ENCODE data around the gene PARVB.

The PARVB gene

DNA sequence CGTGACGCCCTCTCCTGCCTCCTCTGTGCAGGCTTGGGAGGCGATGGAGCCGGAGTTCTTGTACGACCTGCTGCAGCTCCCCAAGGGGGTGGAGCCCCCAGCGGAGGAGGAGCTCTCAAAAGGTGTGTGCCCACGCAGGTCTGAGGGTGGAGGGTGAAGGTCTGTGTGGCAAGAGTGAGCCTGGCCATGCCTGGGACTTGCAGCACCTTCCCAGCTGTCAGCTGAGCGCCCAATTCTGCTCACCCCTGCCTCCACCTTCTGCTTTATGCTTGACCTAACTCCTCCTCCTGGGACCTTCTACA lies 159.1 kb downstream of the PARVB start:
- H3K4me3 ChIP-seq (ENCODE audit: low read depth, low read length): no peak overlapping the region

DNA sequence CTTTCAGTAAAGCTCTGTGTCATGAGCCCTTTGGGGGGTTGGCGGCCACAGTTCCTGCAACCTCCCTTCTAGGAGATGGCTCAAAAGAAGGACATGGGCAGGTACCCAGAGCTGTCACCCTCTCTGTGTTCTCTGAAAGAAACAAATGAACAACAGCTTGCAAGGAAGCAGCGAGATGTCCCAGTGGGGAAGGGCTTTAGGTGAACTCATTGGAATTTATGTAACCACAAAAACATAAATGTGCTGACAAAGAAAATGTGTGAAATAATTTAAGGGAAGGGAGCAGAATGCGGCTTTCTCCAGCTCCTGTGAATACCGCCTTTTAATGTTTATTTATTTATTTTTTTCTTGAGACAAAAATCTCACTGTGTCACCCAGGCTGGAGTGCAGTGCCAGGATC lies 159.9 kb downstream of the PARVB start:
- H3K4me3 ChIP-seq (ENCODE audit: low read depth, low read length): no peak overlapping the region
- no peak for DNase-seq (ENCODE audit: low read depth)
- TF ChIP-seq, protein P1, sequence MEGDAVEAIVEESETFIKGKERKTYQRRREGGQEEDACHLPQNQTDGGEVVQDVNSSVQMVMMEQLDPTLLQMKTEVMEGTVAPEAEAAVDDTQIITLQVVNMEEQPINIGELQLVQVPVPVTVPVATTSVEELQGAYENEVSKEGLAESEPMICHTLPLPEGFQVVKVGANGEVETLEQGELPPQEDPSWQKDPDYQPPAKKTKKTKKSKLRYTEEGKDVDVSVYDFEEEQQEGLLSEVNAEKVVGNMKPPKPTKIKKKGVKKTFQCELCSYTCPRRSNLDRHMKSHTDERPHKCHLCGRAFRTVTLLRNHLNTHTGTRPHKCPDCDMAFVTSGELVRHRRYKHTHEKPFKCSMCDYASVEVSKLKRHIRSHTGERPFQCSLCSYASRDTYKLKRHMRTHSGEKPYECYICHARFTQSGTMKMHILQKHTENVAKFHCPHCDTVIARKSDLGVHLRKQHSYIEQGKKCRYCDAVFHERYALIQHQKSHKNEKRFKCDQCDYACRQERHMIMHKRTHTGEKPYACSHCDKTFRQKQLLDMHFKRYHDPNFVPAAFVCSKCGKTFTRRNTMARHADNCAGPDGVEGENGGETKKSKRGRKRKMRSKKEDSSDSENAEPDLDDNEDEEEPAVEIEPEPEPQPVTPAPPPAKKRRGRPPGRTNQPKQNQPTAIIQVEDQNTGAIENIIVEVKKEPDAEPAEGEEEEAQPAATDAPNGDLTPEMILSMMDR (IDR thresholded peaks at IDR 0.05; ENCODE audit: insufficient read depth, low read depth, low read length, missing control alignments): no peak

More for the DNA sequence above, 159.1 kb downstream of the PARVB start:
- DNase-seq (ENCODE audit: low read depth): no peak
- TF ChIP-seq, protein P1 (IDR thresholded peaks at IDR 0.05; ENCODE audit: insufficient read depth, low read depth, low read length, missing control alignments): no peak

DNA sequence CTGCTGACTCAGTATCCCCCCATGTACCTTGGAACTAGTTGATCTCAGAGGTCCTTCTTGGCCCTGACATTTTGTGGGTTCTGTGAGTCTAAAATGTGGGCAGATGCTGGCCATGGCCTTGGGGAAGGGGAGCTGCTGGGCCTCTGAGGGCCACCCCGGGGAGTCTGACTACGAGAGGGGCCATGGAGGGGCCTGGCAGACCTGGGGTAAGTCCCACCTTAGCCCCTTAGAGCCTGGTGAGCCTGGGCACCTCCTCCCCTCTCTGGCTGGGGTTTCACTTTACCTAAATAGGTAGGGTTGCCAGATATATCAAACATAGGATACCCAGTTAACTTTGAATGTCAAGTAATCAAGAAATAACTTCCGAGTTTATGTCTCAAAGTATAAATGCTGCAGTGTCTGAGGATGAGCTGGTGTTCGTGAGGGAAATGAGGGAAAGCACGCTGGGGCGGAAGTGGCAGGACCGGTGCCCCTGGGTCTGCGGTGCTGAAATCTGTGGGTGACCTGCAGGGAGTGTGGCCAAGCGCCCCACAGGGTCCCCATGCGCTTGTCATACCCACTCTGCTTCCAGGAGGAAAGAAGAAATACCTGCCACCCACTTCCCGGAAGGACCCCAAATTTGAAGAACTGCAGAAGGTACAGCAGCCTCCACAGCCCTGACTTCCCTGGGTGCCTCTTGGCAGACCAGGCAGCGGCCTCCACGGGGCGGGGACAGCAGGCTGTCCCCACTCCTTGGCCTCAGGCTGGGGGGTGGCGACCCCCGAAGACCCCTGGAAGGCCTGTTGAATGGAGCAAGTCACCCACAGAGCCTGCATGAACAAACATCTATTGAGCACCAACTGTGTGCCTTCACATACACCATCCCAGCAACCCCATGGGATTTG lies 161.4 kb downstream of the PARVB start:
- no peak for DNase-seq (ENCODE audit: low read depth)
- H3K4me3 ChIP-seq (ENCODE audit: low read depth, low read length): no peak overlapping the region
- TF ChIP-seq, protein P1 (IDR thresholded peaks at IDR 0.05; ENCODE audit: insufficient read depth, low read depth, low read length, missing control alignments): no peak

DNA sequence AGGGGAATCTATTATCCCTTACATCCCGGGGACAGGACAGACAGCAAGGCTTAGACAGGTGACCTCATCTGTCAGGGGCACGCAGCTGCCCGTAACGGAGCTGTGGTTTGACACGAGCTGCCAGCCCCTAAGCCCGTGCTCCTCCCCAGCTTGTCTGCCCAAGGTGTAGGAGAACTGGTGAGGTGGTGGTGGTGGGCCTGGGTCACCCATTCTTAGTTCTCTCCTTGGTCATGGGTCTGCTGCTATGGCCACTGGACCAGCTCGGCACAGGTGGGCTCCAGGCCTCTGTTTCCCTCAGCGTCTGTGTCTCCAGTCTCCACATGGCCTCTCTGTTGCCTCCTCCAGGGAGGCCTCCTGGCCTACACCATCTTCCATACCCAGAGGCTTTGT lies 162.0 kb downstream of the PARVB start:
- no peak overlapping the region for H3K4me3 ChIP-seq (ENCODE audit: low read depth, low read length)
- DNase-seq (ENCODE audit: low read depth): no peak
- TF ChIP-seq, protein P1 (IDR thresholded peaks at IDR 0.05; ENCODE audit: insufficient read depth, low read depth, low read length, missing control alignments): no peak

DNA sequence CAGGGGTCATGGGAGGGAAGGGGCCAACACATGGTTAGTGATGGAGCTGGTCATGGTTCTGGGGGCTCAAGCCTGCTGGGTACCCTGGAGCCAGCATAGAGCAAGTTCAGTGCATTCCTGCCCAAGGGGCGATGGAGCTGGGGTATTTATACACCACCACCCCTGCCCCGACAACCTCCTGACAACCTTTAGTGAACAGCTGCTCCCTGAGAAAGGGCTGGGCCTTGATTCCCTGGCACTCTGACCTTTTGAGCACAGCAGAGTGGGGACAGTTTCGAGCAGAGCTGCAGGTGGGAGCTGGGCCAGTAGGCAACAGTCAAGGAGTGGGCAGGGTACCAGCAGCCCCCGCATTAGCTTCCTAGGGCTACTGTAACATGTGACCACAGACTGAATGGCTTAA lies 162.6 kb downstream of the PARVB start:
- TF ChIP-seq, protein P1 (IDR thresholded peaks at IDR 0.05; ENCODE audit: insufficient read depth, low read depth, low read length, missing control alignments): no peak
- no peak for DNase-seq (ENCODE audit: low read depth)

DNA sequence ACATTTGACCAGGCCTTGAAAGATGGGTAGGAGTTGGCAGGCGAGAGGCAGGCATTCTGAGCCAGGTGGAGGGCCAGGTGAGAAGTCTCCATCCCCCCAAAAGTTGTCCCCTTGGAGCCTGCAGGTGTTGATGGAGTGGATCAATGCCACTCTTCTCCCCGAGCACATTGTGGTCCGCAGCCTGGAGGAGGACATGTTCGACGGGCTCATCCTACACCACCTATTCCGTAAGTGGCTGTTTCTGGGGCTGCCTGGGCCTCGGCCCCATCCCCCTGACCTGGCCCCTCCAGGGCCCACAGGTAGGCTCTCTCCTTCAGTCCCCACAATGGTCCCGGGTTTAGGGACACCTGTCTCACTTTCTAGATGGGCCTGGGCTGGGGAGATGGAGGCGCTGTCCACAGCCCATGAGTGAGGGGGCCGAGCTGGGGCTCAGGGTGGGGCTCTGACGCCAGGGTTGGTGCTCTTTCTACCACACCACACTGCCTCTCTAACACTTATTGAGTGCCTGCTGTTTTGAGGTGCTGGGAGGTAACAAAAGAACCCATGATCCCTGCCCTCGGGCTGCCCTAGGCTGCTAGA lies 163.6 kb downstream of the PARVB start:
- TF ChIP-seq, protein P1 (IDR thresholded peaks at IDR 0.05; ENCODE audit: insufficient read depth, low read depth, low read length, missing control alignments): no peak
- no peak for DNase-seq (ENCODE audit: low read depth)
- H3K4me3 ChIP-seq (ENCODE audit: low read depth, low read length): no peak overlapping the region

More for the DNA sequence above, 162.6 kb downstream of the PARVB start:
- H3K4me3 ChIP-seq (ENCODE audit: low read depth, low read length): no peak overlapping the region

All from GM12865 (cell line).